HepG2 (cell line): Measurements from ENCODE around the gene WNT10A. TPM values are rescaled to one million over a fixed set of nuclear protein-coding genes. Genes with fewer than 3 reads are reported as not detected.

ENCODE experiments used
- ATAC-seq: fragments of 200-7000 bp; cut with Tn5 transposase; 3 replicates; pipeline ENCODE4 v1.9.1; 2020; ENCODE audit warnings: mild to moderate bottlenecking, moderate library complexity
- BruUV-seq: library from RNA; stranded (reverse); fragments of 400-500 nt; replicated peaks from 2 replicates; lab custom pipeline; 2021; lab: Mats Ljungman, UMichigan
- CTCF ChIA-PET: fragments of 300-600 bp; formaldehyde crosslinking; extraction: SDS; loops from one replicate; lab custom pipeline; 2021; ENCODE audit warnings: low total read pairs, inconsistent platforms, low intra/inter-chr PET ratio; lab: Yijun Ruan, JAX
- POLR2A ChIA-PET: fragments of 350-600 bp; sonication (Branson Sonifier 250); formaldehyde crosslinking; loops from one replicate; lab custom pipeline; 2020; ENCODE audit warnings: antibody characterized with exemption, inconsistent platforms; lab: Yijun Ruan, JAX
- DNase-seq: peaks from one replicate; pipeline ENCODE4 v3.0.0-alpha.2; 2015; ENCODE audit warnings: low spot score
- FAIRE-seq: peaks from 3 replicates; lab custom pipeline; 2011; peaks lifted over from hg19 to GRCh38; lab: Jason Lieb, UNC
- H2AFZ ChIP-seq: one replicate; pipeline ENCODE4 v1.6.1; 2011; ENCODE audit warnings: low read length, inconsistent platforms
- H3K27ac ChIP-seq: fragments of 300-600 bp; 3 replicates; pipeline ENCODE4 v1.8.0; 2011; ENCODE audit warnings: mixed run types, mild to moderate bottlenecking, mixed read lengths, low read length, inconsistent platforms; ENCODE audit not compliant: insufficient read depth; ENCODE audit errors: extremely low read length
- H3K27me3 ChIP-seq, 2 experiments: fragments of 200-600 bp in 1 of 2; 2 replicates in 1 of 2; 3 replicates in 1 of 2; pipeline versions ENCODE4 v1.6.0 to v1.8.0; 2011; ENCODE audit warnings: low read length in 2 of 2, mild to moderate bottlenecking in 2 of 2, moderate library complexity in 2 of 2, inconsistent platforms in 1 of 2; ENCODE audit not compliant: insufficient read depth in 2 of 2, control insufficient read depth in 1 of 2
- H3K36me3 ChIP-seq, 2 experiments: fragments of 200-600 bp in 1 of 2; replicated peaks in 1 of 2; 2 replicates in 1 of 2; 3 replicates in 1 of 2; pipeline versions ENCODE4 v1.5.1 to v1.8.0; 2011; ENCODE audit warnings: low read length in 2 of 2, inconsistent platforms in 1 of 2; ENCODE audit not compliant: insufficient read depth in 2 of 2, control insufficient read depth in 1 of 2
- H3K4me1 ChIP-seq: 2 replicates; pipeline ENCODE4 v1.5.1; 2012; ENCODE audit warnings: low read length, inconsistent platforms; ENCODE audit not compliant: insufficient read depth
- H3K4me2 ChIP-seq: 2 replicates; pipeline ENCODE4 v1.6.0; 2011; ENCODE audit warnings: low read depth, low read length, inconsistent platforms
- H3K4me3 ChIP-seq, 3 experiments: fragments of 200-600 bp in 1 of 3; sonication (generic), shearing (Covaris generic) in 1 of 3; replicated peaks in 1 of 3; 2 replicates each; pipeline ENCODE4 v1.5.1; 2011 to 2016; ENCODE audit warnings: low read length in 3 of 3, inconsistent platforms in 2 of 3, low read depth in 2 of 3, mild to moderate bottlenecking in 2 of 3, control low read depth in 1 of 3, mixed read lengths in 1 of 3; ENCODE audit not compliant: insufficient read depth in 1 of 3
- H3K79me2 ChIP-seq: one replicate; pipeline ENCODE4 v1.6.1; 2011; ENCODE audit warnings: low read length, inconsistent platforms; ENCODE audit not compliant: insufficient read depth
- H3K9ac ChIP-seq: 2 replicates; pipeline ENCODE4 v1.6.0; 2011; ENCODE audit warnings: mild to moderate bottlenecking, low read depth, low read length, inconsistent platforms; ENCODE audit not compliant: insufficient read depth
- H3K9me3 ChIP-seq: 2 replicates; pipeline ENCODE4 v1.5.1; 2012; ENCODE audit warnings: mild to moderate bottlenecking, low read length
- H4K20me1 ChIP-seq: 2 replicates; pipeline ENCODE4 v1.6.0; 2011; ENCODE audit warnings: inconsistent platforms, mild to moderate bottlenecking, low read length, moderate library complexity; ENCODE audit not compliant: insufficient read depth
- ATF1 ChIP-seq: IDR thresholded peaks from 2 replicates; pipeline ENCODE4 v1.6.1; 2016; ENCODE audit warnings: mild to moderate bottlenecking, control low read depth
- KLF11 ChIP-seq: IDR thresholded peaks from 2 replicates; pipeline ENCODE4 v1.6.1; 2016; ENCODE audit warnings: missing compliant biosample characterization
- NKX3-1 ChIP-seq: sonication (generic); formaldehyde crosslinking; IDR thresholded peaks from 2 replicates; pipeline ENCODE4 v1.5.0; 2020; ENCODE audit warnings: missing genetic modification reagents
- PHF21A ChIP-seq: sonication (generic); formaldehyde crosslinking; IDR thresholded peaks from 2 replicates; pipeline ENCODE4 v1.5.0; 2020; ENCODE audit warnings: mild to moderate bottlenecking, missing genetic modification reagents
- ZMYM4 ChIP-seq: sonication (generic); formaldehyde crosslinking; IDR thresholded peaks from 2 replicates; pipeline ENCODE4 v1.8.1; 2023; ENCODE audit warnings: mild to moderate bottlenecking, missing genetic modification reagents
- ZNF660 ChIP-seq: sonication (generic); formaldehyde crosslinking; IDR thresholded peaks from 2 replicates; pipeline ENCODE4 v1.5.1; 2020; ENCODE audit warnings: mild to moderate bottlenecking, low read depth, missing genetic modification reagents, borderline replicate concordance
- ZNF891 ChIP-seq: sonication (generic); formaldehyde crosslinking; IDR thresholded peaks from 2 replicates; pipeline ENCODE4 v1.5.0; 2020; ENCODE audit warnings: mild to moderate bottlenecking, missing genetic modification reagents
- WGBS: methylation state at CpG from one replicate; pipeline ENCODE4 v1.1.6; 2017; ENCODE audit warnings: low lambda C conversion rate; 5-methylcytosine and 5-hydroxymethylcytosine counted together
- in situ Hi-C: cut with HindIII; loops from 2 replicates; pipeline ENCODE4 v1.10.0; 2017; ENCODE audit warnings: low pct_unique_long_range_greater_than_20kb; ENCODE audit not compliant: extremely low pct_ligation_motif_present
- intact Hi-C: fragments of 100-400 bp; cut with micrococcal nuclease; formaldehyde crosslinking; loops from one replicate; pipeline ENCODE4 v1.10.0; 2022; ENCODE audit not compliant: unreplicated experiment
- polyA plus RNA-seq, 8 experiments: library from polyadenylated mRNA; depleted of rRNA in 3 of 8; stranded (reverse) in 7 of 8; unstranded in 1 of 8; fragments of >200 nt; fragmentation: Illumina TruSeq in 4 of 8; extraction: Trizol in 4 of 8; gene quantifications; 2 replicates each; pipeline versions ENCODE4 v1.2.1 to v1.2.3, GENCODE V29; 2011 to 2016; ENCODE audit warnings: low read depth in 4 of 8, missing spikeins in 1 of 8, mixed read lengths in 1 of 8; ENCODE audit not compliant: insufficient read depth in 1 of 8
- total RNA-seq, 5 experiments: library from RNA; depleted of rRNA; stranded (reverse); fragments of >200 nt; fragmentation: Illumina TruSeq; extraction: Trizol; gene quantifications; 2 replicates each; pipeline ENCODE4 v1.2.3, GENCODE V29; 2016; ENCODE audit warnings: low read depth in 1 of 5
- TF ChIP-seq, protein P1 (sequence below): sonication (generic); formaldehyde crosslinking; IDR thresholded peaks from 2 replicates; pipeline ENCODE4 v1.5.1; 2020; ENCODE audit warnings: mild to moderate bottlenecking, missing genetic modification reagents, moderate library complexity
- TF ChIP-seq, protein P2 (sequence below): fragments of 450-650 bp; IDR thresholded peaks from 2 replicates; pipeline ENCODE4 v1.6.1; 2016

The WNT10A gene
- total and polyA plus RNA-seq, 2 of the 13 experiments (the other 11 are each of a cell fraction or from before 2014, with no cell fraction given), result 0.03 TPM; not detected in 1

DNA sequence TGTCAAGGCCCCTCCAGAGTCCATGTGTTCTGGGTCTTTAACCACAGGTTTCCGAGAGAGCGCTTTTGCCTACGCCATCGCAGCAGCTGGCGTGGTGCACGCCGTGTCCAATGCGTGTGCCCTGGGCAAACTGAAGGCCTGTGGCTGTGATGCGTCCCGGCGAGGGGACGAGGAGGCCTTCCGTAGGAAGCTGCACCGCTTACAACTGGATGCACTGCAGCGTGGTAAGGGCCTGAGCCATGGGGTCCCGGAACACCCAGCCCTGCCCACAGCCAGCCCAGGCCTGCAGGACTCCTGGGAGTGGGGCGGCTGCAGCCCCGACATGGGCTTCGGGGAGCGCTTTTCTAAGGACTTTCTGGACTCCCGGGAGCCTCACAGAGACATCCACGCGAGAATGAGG, 9.3 kb downstream of the WNT10A start:
- ChIA-PET POLR2A (no interaction called here), CTCF (no interaction called here)
- no peak overlapping the region for H3K4me2 ChIP-seq
- H3K4me1 ChIP-seq, result peaks cover 24% of the 10 kb centered on the region
- H3K9ac ChIP-seq, result no peak overlapping the region
- H3K27me3 ChIP-seq, result peaks cover 31 to 85% of the 10 kb centered on the region in 2 experiments; a peak in 4 of 5 replicates
- 62% methylated on average over 18 of the region's 23 CpGs for WGBS
- no TSS peak for BruUV-seq
- in situ Hi-C loops, result no loop called here
- no peaks in the 10 kb centered on the region for H3K79me2 ChIP-seq
- TF ChIP-seq PHF21A (CRISPR knock-in tag), result no peak
- TF ChIP-seq NKX3-1, result no peak
- no peak for TF ChIP-seq ZNF660 (CRISPR knock-in tag)
- no peak for TF ChIP-seq ATF1
- TF ChIP-seq KLF11, result no peak
- TF ChIP-seq ZNF891 (CRISPR knock-in tag), result no peak
- no peak for TF ChIP-seq ZMYM4 (CRISPR knock-in tag)
- H3K9me3 ChIP-seq, result no peaks in the 10 kb centered on the region
- no peak overlapping the region for H3K4me3 ChIP-seq
- no peak overlapping the region for H3K27ac ChIP-seq
- FAIRE-seq (no peak), ATAC-seq (no peak), DNase-seq (no peak)
- H2AFZ ChIP-seq, result no peak overlapping the region
- H4K20me1 ChIP-seq, result no peaks in the 10 kb centered on the region; the same call in 1 of the 2 replicates
- intact Hi-C loops, result no loop called here
- no peaks in the 10 kb centered on the region for H3K36me3 ChIP-seq

DNA sequence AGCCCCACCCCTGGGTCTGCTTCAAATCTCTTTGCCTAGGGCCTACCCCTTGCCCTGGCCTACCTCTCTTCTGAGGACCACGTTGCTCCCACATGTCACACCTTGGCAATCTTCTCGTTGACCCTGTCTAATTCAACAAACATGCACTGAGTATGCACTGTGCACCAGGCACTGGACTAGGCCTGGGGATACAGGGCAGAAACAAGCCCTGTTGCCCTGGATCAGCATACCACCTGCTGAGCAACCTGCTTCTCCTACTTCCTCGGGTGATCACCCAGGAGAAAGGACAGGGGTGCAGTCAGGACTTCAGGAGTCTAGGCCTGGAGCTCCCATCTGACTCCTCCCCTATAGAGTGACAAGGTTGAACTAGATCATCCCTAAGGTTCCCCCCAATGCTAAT, 9.7 kb downstream of the WNT10A start:
- in situ Hi-C loops (no loop called here), intact Hi-C loops (no loop called here)
- ATAC-seq (no peak), DNase-seq (no peak), FAIRE-seq (no peak)
- TF ChIP-seq, protein P1, sequence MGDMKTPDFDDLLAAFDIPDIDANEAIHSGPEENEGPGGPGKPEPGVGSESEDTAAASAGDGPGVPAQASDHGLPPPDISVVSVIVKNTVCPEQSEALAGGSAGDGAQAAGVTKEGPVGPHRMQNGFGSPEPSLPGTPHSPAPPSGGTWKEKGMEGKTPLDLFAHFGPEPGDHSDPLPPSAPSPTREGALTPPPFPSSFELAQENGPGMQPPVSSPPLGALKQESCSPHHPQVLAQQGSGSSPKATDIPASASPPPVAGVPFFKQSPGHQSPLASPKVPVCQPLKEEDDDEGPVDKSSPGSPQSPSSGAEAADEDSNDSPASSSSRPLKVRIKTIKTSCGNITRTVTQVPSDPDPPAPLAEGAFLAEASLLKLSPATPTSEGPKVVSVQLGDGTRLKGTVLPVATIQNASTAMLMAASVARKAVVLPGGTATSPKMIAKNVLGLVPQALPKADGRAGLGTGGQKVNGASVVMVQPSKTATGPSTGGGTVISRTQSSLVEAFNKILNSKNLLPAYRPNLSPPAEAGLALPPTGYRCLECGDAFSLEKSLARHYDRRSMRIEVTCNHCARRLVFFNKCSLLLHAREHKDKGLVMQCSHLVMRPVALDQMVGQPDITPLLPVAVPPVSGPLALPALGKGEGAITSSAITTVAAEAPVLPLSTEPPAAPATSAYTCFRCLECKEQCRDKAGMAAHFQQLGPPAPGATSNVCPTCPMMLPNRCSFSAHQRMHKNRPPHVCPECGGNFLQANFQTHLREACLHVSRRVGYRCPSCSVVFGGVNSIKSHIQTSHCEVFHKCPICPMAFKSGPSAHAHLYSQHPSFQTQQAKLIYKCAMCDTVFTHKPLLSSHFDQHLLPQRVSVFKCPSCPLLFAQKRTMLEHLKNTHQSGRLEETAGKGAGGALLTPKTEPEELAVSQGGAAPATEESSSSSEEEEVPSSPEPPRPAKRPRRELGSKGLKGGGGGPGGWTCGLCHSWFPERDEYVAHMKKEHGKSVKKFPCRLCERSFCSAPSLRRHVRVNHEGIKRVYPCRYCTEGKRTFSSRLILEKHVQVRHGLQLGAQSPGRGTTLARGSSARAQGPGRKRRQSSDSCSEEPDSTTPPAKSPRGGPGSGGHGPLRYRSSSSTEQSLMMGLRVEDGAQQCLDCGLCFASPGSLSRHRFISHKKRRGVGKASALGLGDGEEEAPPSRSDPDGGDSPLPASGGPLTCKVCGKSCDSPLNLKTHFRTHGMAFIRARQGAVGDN (CRISPR knock-in tag), result no peak
- TF ChIP-seq, protein P2, sequence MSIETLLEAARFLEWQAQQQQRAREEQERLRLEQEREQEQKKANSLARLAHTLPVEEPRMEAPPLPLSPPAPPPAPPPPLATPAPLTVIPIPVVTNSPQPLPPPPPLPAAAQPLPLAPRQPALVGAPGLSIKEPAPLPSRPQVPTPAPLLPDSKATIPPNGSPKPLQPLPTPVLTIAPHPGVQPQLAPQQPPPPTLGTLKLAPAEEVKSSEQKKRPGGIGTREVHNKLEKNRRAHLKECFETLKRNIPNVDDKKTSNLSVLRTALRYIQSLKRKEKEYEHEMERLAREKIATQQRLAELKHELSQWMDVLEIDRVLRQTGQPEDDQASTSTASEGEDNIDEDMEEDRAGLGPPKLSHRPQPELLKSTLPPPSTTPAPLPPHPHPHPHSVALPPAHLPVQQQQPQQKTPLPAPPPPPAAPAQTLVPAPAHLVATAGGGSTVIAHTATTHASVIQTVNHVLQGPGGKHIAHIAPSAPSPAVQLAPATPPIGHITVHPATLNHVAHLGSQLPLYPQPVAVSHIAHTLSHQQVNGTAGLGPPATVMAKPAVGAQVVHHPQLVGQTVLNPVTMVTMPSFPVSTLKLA, result 0 out of 2 replicates have a peak, but pooled peaks have one; percentile 25
- no peaks in the 10 kb centered on the region for H3K9me3 ChIP-seq
- peaks cover 32 to 85% of the 10 kb centered on the region in 2 experiments; a peak in 4 of 5 replicates for H3K27me3 ChIP-seq
- POLR2A ChIA-PET, result no interaction called here
- CTCF ChIA-PET, result no interaction called here
- BruUV-seq, result no TSS peak
- no peak overlapping the region for H3K4me3 ChIP-seq
- no peaks in the 10 kb centered on the region for H3K36me3 ChIP-seq
- no peak overlapping the region for H2AFZ ChIP-seq
- WGBS, result 3% methylated on average over 3 of the region's 3 CpGs
- no peak overlapping the region for H3K27ac ChIP-seq
- no peak overlapping the region for H3K9ac ChIP-seq
- peaks cover 24% of the 10 kb centered on the region for H3K4me1 ChIP-seq
- no peaks in the 10 kb centered on the region; the same call in 1 of the 2 replicates for H4K20me1 ChIP-seq
- H3K4me2 ChIP-seq, result no peak overlapping the region
- H3K79me2 ChIP-seq, result no peaks in the 10 kb centered on the region
